H9 (cell line): Measurements from ENCODE around the gene DCXR. TPM values are rescaled to one million over a fixed set of nuclear protein-coding genes. Genes with fewer than 3 reads are reported as not detected.

Experiments
- DNase-seq: peaks from one replicate; pipeline ENCODE4 v3.0.0-alpha.2; 2017
- H2AFZ ChIP-seq: one replicate; pipeline ENCODE4 v1.6.1; 2013; ENCODE audit warnings: mild to moderate bottlenecking, low read length, control low read depth, moderate library complexity
- H2AK5ac ChIP-seq: 2 replicates; pipeline ENCODE4 v1.6.1; 2013; ENCODE audit warnings: low read length, control low read depth, mixed read lengths; ENCODE audit not compliant: insufficient read length
- H2BK120ac ChIP-seq: one replicate; pipeline ENCODE4 v1.6.1; 2013; ENCODE audit warnings: low read depth, mild to moderate bottlenecking, low read length, control low read depth, inconsistent platforms; ENCODE audit not compliant: poor library complexity, severe bottlenecking
- H2BK12ac ChIP-seq: 2 replicates; pipeline ENCODE4 v1.6.1; 2013; ENCODE audit warnings: low read length, control low read depth, mixed read lengths, low read depth; ENCODE audit not compliant: insufficient read length
- H2BK15ac ChIP-seq: 2 replicates; pipeline ENCODE4 v1.6.1; 2013; ENCODE audit warnings: low read depth, low read length, control low read depth
- H2BK20ac ChIP-seq: one replicate; pipeline ENCODE4 v1.6.1; 2013; ENCODE audit warnings: low read depth, mild to moderate bottlenecking, low read length, control low read depth, inconsistent platforms; ENCODE audit not compliant: poor library complexity, severe bottlenecking
- H2BK5ac ChIP-seq: 2 replicates; pipeline ENCODE4 v1.6.1; 2013; ENCODE audit warnings: low read length, control low read depth, mixed read lengths; ENCODE audit not compliant: insufficient read length
- H3K14ac ChIP-seq: 2 replicates; pipeline ENCODE4 v1.6.1; 2013; ENCODE audit warnings: low read length, control low read depth; ENCODE audit not compliant: insufficient read depth
- H3K18ac ChIP-seq: 2 replicates; pipeline ENCODE4 v1.6.1; 2013; ENCODE audit warnings: low read depth, mild to moderate bottlenecking, mixed read lengths, low read length, control low read depth; ENCODE audit not compliant: insufficient read length
- H3K23ac ChIP-seq: 2 replicates; pipeline ENCODE4 v1.6.1; 2013; ENCODE audit warnings: low read length, control low read depth, mixed read lengths, low read depth; ENCODE audit not compliant: insufficient read length
- H3K23me2 ChIP-seq: 2 replicates; pipeline ENCODE4 v1.6.1; 2013; ENCODE audit warnings: low read depth, mild to moderate bottlenecking, mixed read lengths, low read length, control low read depth; ENCODE audit not compliant: insufficient read length, poor library complexity, severe bottlenecking
- H3K27ac ChIP-seq: 2 replicates; pipeline ENCODE4 v1.5.1; 2013; ENCODE audit warnings: low read length, control low read depth, mixed read lengths, low read depth; ENCODE audit not compliant: insufficient read length
- H3K27me3 ChIP-seq: 2 replicates; pipeline ENCODE4 v1.6.1; 2013; ENCODE audit warnings: low read length, control low read depth, inconsistent platforms; ENCODE audit not compliant: insufficient read depth
- H3K4ac ChIP-seq: 2 replicates; pipeline ENCODE4 v1.6.1; 2013; ENCODE audit warnings: low read depth, mild to moderate bottlenecking, control low read depth, inconsistent platforms, low read length, moderate library complexity
- H3K4me1 ChIP-seq: 2 replicates; pipeline ENCODE4 v1.6.1; 2013; ENCODE audit warnings: low read length, control low read depth, inconsistent platforms; ENCODE audit not compliant: insufficient read depth
- H3K4me2 ChIP-seq: 2 replicates; pipeline ENCODE4 v1.6.1; 2013; ENCODE audit warnings: low read length, control low read depth, mixed read lengths; ENCODE audit not compliant: insufficient read length, insufficient read depth
- H3K56ac ChIP-seq: 2 replicates; pipeline ENCODE4 v1.6.1; 2013; ENCODE audit warnings: low read depth, mild to moderate bottlenecking, mixed read lengths, low read length, control low read depth; ENCODE audit not compliant: insufficient read length
- H3K79me1 ChIP-seq: 2 replicates; pipeline ENCODE4 v1.6.1; 2013; ENCODE audit warnings: low read depth, mild to moderate bottlenecking, moderate library complexity, low read length, control low read depth, inconsistent platforms; ENCODE audit not compliant: insufficient read depth, poor library complexity, severe bottlenecking
- H3K79me2 ChIP-seq: 2 replicates; pipeline ENCODE4 v1.6.1; 2013; ENCODE audit warnings: low read length, control low read depth, inconsistent platforms; ENCODE audit not compliant: insufficient read depth
- H3K9ac ChIP-seq: 2 replicates; pipeline ENCODE4 v1.6.1; 2013; ENCODE audit warnings: low read length, control low read depth, mixed read lengths; ENCODE audit not compliant: insufficient read length; ENCODE audit errors: extremely low read depth
- H3K9me3 ChIP-seq: one replicate; pipeline ENCODE4 v1.6.1; 2013; ENCODE audit warnings: low read depth, low read length, inconsistent platforms; ENCODE audit not compliant: control insufficient read depth
- H3T11ph ChIP-seq: one replicate; pipeline ENCODE4 v1.6.1; 2013; ENCODE audit warnings: mild to moderate bottlenecking, low read length, control low read depth, inconsistent platforms
- H4K20me1 ChIP-seq: one replicate; pipeline ENCODE4 v1.6.1; 2013; ENCODE audit not compliant: control insufficient read depth, insufficient read length, insufficient read depth
- H4K5ac ChIP-seq: 2 replicates; pipeline ENCODE4 v1.6.1; 2013; ENCODE audit warnings: low read depth, mild to moderate bottlenecking, mixed read lengths, low read length, control low read depth; ENCODE audit not compliant: insufficient read length
- H4K8ac ChIP-seq: replicated peaks from 2 replicates; pipeline ENCODE4 v1.6.1; 2013; ENCODE audit warnings: low read length, control low read depth, mixed read lengths, low read depth; ENCODE audit not compliant: insufficient read length
- H4K91ac ChIP-seq: 2 replicates; pipeline ENCODE4 v1.6.1; 2013; ENCODE audit warnings: low read depth, mild to moderate bottlenecking, moderate library complexity, mixed read lengths, low read length, control low read depth; ENCODE audit not compliant: insufficient read length
- H3K27ac Mint-ChIP-seq, 3 experiments: 2 replicates in 2 of 3; 3 replicates in 1 of 3; pipeline ENCODE4 v1.8.0; 2020 to 2021; ENCODE audit warnings: mixed read lengths in 3 of 3, mild to moderate bottlenecking in 1 of 3, moderate library complexity in 1 of 3
- H3K27me3 Mint-ChIP-seq: 2 replicates; pipeline ENCODE4 v1.8.0; 2021; ENCODE audit warnings: low read depth, mild to moderate bottlenecking, moderate library complexity, mixed read lengths
- H3K36me3 Mint-ChIP-seq, 3 experiments: 2 replicates in 2 of 3; 3 replicates in 1 of 3; pipeline ENCODE4 v1.8.0; 2020 to 2021; ENCODE audit warnings: low read depth in 3 of 3, mixed read lengths in 3 of 3; ENCODE audit not compliant: insufficient read depth in 1 of 3
- H3K4me1 Mint-ChIP-seq, 2 experiments: 2 replicates each; pipeline ENCODE4 v1.8.0; 2020; ENCODE audit warnings: mixed read lengths in 2 of 2
- H3K4me3 Mint-ChIP-seq, 2 experiments: 2 replicates in 1 of 2; 3 replicates in 1 of 2; pipeline ENCODE4 v1.8.0; 2020 to 2021; ENCODE audit warnings: mild to moderate bottlenecking in 2 of 2, mixed read lengths in 2 of 2, moderate library complexity in 1 of 2
- H3K9me3 Mint-ChIP-seq, 2 experiments: 2 replicates in 1 of 2; 3 replicates in 1 of 2; pipeline ENCODE4 v1.8.0; 2020; ENCODE audit warnings: mild to moderate bottlenecking in 2 of 2, mixed read lengths in 2 of 2, moderate library complexity in 1 of 2
- WGBS: extraction: QIAGEN DNeasy Blood & Tissue Kit; methylation state at CpG from one replicate; pipeline ENCODE4 v1.1.7; 2013; ENCODE audit warnings: missing lambda C conversion rate, low lambda C conversion rate, mixed read lengths; ENCODE audit not compliant: insufficient read length; ENCODE audit errors: extremely low coverage; 5-methylcytosine and 5-hydroxymethylcytosine counted together
- total RNA-seq: library from RNA; stranded (reverse); gene quantifications from 2 replicates; pipeline ENCODE4 v1.2.1, GENCODE V29; 2021
- TF ChIP-seq, protein P1 (sequence below): fragments of 200-600 bp; sonication (generic); conservative IDR thresholded peaks from 3 replicates; pipeline ENCODE4 v1.8.0; 2021; ENCODE audit warnings: antibody characterized with exemption, mild to moderate bottlenecking

Gene DCXR
- total RNA-seq, 1 experiment from 2014 or later, result 93.6 TPM

DNA sequence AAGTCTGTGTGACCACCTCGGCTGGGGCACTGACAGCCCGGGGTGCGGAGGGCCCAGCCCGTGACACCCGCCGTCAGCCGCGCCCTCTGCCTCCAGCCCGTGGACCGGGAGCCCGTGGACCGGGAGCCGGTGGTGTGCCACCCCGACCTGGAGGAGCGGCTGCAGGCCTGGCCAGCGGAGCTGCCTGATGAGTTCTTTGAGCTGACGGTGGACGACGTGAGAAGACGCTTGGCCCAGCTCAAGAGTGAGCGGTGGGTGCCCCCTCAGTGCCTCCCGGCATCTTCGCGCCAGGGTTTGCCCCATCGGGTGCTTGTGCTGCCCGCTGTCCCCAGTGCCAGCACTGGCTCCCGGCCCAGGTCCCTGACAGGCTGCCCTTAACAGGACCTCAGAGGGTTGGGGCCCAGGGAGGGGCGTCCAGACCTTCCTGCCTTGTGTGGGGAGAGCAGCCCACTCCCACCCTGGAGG is 28.5 kb downstream of the DCXR start:
- Mint-ChIP-seq H3K4me1 (0 out of 4 replicates have a peak, but pooled peaks cover 0 to 2% of the 10 kb centered on the region in 2 experiments), H3K4me3 (no peak overlapping the region), H3K9me3 (no peaks in the 10 kb centered on the region), H3K27ac (no peak overlapping the region), H3K27me3 (no peaks in the 10 kb centered on the region; the same call in 1 of the 2 replicates), H3K36me3 (no peaks in the 10 kb centered on the region)
- no peak overlapping the region for H4K5ac ChIP-seq
- H3K18ac ChIP-seq, result no peak overlapping the region
- H2BK12ac ChIP-seq, result no peak overlapping the region
- H3K23me2 ChIP-seq, result no peaks in the 10 kb centered on the region
- H3K56ac ChIP-seq, result no peak overlapping the region
- no peak overlapping the region for H3K9ac ChIP-seq
- no peak overlapping the region for H3K14ac ChIP-seq
- no peak overlapping the region for H2BK15ac ChIP-seq
- H3K27me3 ChIP-seq, result no peaks in the 10 kb centered on the region
- H3K23ac ChIP-seq, result no peak overlapping the region
- H3K27ac ChIP-seq, result no peak overlapping the region
- no peaks in the 10 kb centered on the region for H3K4me1 ChIP-seq
- H2BK20ac ChIP-seq, result no peak overlapping the region
- H3K79me1 ChIP-seq, result no peaks in the 10 kb centered on the region
- H2BK120ac ChIP-seq, result no peak overlapping the region
- H3K4me2 ChIP-seq, result no peak overlapping the region
- no peak for DNase-seq
- H2BK5ac ChIP-seq, result no peak overlapping the region
- no peak overlapping the region for H3K4ac ChIP-seq
- no peaks in the 10 kb centered on the region for H3K9me3 ChIP-seq
- H4K20me1 ChIP-seq, result no peaks in the 10 kb centered on the region
- H3K79me2 ChIP-seq, result no peaks in the 10 kb centered on the region
- TF ChIP-seq, protein P1, sequence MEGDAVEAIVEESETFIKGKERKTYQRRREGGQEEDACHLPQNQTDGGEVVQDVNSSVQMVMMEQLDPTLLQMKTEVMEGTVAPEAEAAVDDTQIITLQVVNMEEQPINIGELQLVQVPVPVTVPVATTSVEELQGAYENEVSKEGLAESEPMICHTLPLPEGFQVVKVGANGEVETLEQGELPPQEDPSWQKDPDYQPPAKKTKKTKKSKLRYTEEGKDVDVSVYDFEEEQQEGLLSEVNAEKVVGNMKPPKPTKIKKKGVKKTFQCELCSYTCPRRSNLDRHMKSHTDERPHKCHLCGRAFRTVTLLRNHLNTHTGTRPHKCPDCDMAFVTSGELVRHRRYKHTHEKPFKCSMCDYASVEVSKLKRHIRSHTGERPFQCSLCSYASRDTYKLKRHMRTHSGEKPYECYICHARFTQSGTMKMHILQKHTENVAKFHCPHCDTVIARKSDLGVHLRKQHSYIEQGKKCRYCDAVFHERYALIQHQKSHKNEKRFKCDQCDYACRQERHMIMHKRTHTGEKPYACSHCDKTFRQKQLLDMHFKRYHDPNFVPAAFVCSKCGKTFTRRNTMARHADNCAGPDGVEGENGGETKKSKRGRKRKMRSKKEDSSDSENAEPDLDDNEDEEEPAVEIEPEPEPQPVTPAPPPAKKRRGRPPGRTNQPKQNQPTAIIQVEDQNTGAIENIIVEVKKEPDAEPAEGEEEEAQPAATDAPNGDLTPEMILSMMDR, result no peak
- no peak overlapping the region for H4K91ac ChIP-seq
- no peak overlapping the region for H3T11ph ChIP-seq
- H4K8ac ChIP-seq, result no peak overlapping the region
- no peak overlapping the region for H2AFZ ChIP-seq
- WGBS, result no CpG with 5 or more reads among the region's 28 CpGs
- H2AK5ac ChIP-seq, result no peak overlapping the region
